ENCODE measurements around the gene NINJ1.

- TF ChIP-seq POLR2A (IDR thresholded peaks at IDR 0.05): no peak
- no peak for TF ChIP-seq CTCF (IDR thresholded peaks at IDR 0.05)
Observed at GRCh38 chr9:93178851-93179786, 45.1 kb upstream of the NINJ1 start.

All from Peyer's patch (tissue), 4 donors.